Endothelial cell of umbilical vein (primary cell): Measurements from ENCODE around the gene HNRNPC. TPM values are rescaled to one million over a fixed set of nuclear protein-coding genes. Genes with fewer than 3 reads are reported as not detected.

Experiments
- BruUV-seq: library from RNA; stranded (reverse); fragments of 400-500 nt; replicated peaks from 2 replicates; lab custom pipeline; 2021; lab: Mats Ljungman, UMichigan
- CTCF ChIA-PET: fragments of 300-600, 350-600 bp; sonication (Branson Sonifier 250); formaldehyde crosslinking; loops from one replicate; lab custom pipeline; 2021; ENCODE audit warnings: antibody characterized with exemption, inconsistent platforms; lab: Charles Lee
- POLR2A ChIA-PET: fragments of 300-600, 350-600 bp; sonication (Branson Sonifier 250); formaldehyde crosslinking; loops from one replicate; lab custom pipeline; 2021; ENCODE audit warnings: antibody characterized with exemption, inconsistent platforms; lab: Charles Lee
- DNase-seq: peaks from one replicate; pipeline ENCODE4 v3.0.0-alpha.2; 2011; ENCODE audit warnings: low read depth, low spot score
- FAIRE-seq: peaks from 2 replicates; lab custom pipeline; 2011; peaks lifted over from hg19 to GRCh38; lab: Jason Lieb, UNC
- H2AFZ ChIP-seq: 2 replicates; pipeline ENCODE4 v1.6.0; 2012; ENCODE audit warnings: low read depth, low read length, control low read depth, inconsistent platforms
- H3K27ac ChIP-seq: 2 replicates; pipeline ENCODE4 v1.5.1; 2011; ENCODE audit warnings: low read depth, mild to moderate bottlenecking, control low read depth, low read length, moderate library complexity; ENCODE audit not compliant: insufficient read depth
- H3K27me3 ChIP-seq, 2 experiments: 2 replicates each; pipeline versions ENCODE4 v1.6.0 to v1.6.1; 2011; ENCODE audit warnings: low read length in 2 of 2, mixed read lengths in 1 of 2; ENCODE audit not compliant: control insufficient read depth in 2 of 2, insufficient read depth in 2 of 2
- H3K36me3 ChIP-seq, 2 experiments: 2 replicates in 1 of 2; 3 replicates in 1 of 2; pipeline ENCODE4 v1.5.1; 2011; ENCODE audit warnings: low read length in 2 of 2, mild to moderate bottlenecking in 1 of 2, moderate library complexity in 1 of 2; ENCODE audit not compliant: control insufficient read depth in 2 of 2, insufficient read depth in 2 of 2; ENCODE audit errors: extremely low read depth in 1 of 2
- H3K4me1 ChIP-seq: 3 replicates; pipeline ENCODE4 v1.5.1; 2011; ENCODE audit warnings: mild to moderate bottlenecking, low read length; ENCODE audit not compliant: control insufficient read depth, insufficient read depth; ENCODE audit errors: extremely low read depth
- H3K4me2 ChIP-seq: 2 replicates; pipeline ENCODE4 v1.6.1; 2011; ENCODE audit warnings: low read length, control low read depth, mixed read lengths; ENCODE audit not compliant: insufficient read depth
- H3K4me3 ChIP-seq, 3 experiments: fragments of 200-600 bp in 1 of 3; sonication (generic), shearing (Covaris generic) in 1 of 3; replicated peaks in 1 of 3; 2 replicates each; pipeline ENCODE4 v1.5.1; 2011 to 2016; ENCODE audit warnings: control low read depth in 3 of 3, low read length in 3 of 3, mild to moderate bottlenecking in 2 of 3, inconsistent platforms in 1 of 3, low read depth in 1 of 3, moderate library complexity in 1 of 3; ENCODE audit not compliant: insufficient read depth in 1 of 3
- H3K79me2 ChIP-seq: 2 replicates; pipeline ENCODE4 v1.6.0; 2012; ENCODE audit warnings: low read length, inconsistent platforms; ENCODE audit not compliant: control insufficient read depth, insufficient read depth
- H3K9ac ChIP-seq: replicated peaks from 2 replicates; pipeline ENCODE3; 2011; ENCODE audit warnings: low read length, control low read depth; ENCODE audit not compliant: insufficient read depth; ENCODE audit errors: extremely low read depth
- H3K9me1 ChIP-seq: replicated peaks from 3 replicates; pipeline ENCODE4 v1.6.0; 2011; ENCODE audit warnings: mild to moderate bottlenecking, low read length; ENCODE audit not compliant: control insufficient read depth, insufficient read depth; ENCODE audit errors: extremely low read depth
- H3K9me3 ChIP-seq: replicated peaks from 2 replicates; pipeline ENCODE4 v1.5.1; 2012; ENCODE audit warnings: low read length, inconsistent platforms; ENCODE audit not compliant: control insufficient read depth, insufficient read depth
- H4K20me1 ChIP-seq: replicated peaks from 2 replicates; pipeline ENCODE3; 2011; ENCODE audit warnings: mild to moderate bottlenecking, low read length; ENCODE audit not compliant: control insufficient read depth, insufficient read depth; ENCODE audit errors: extremely low read depth
- EZH2 ChIP-seq: IDR thresholded peaks from 2 replicates; pipeline ENCODE4 v1.6.1; 2012; ENCODE audit warnings: borderline replicate concordance, low read depth, mild to moderate bottlenecking, moderate library complexity, low read length, inconsistent platforms; ENCODE audit not compliant: severe bottlenecking
- FOS ChIP-seq: IDR thresholded peaks from 2 replicates; pipeline ENCODE4 v1.6.1; 2011; ENCODE audit warnings: mild to moderate bottlenecking, low read length, moderate library complexity, borderline replicate concordance; ENCODE audit not compliant: insufficient read depth
- GATA2 ChIP-seq: IDR thresholded peaks from 2 replicates; pipeline ENCODE4 v1.7.0; 2011; ENCODE audit warnings: low read depth, mild to moderate bottlenecking, moderate library complexity, mixed read lengths, low read length; ENCODE audit not compliant: insufficient read length, insufficient read depth
- JUN ChIP-seq: IDR thresholded peaks from 2 replicates; pipeline ENCODE4 v1.6.1; 2011; ENCODE audit warnings: borderline replicate concordance, low read depth; ENCODE audit not compliant: insufficient read length, insufficient read depth
- MYC ChIP-seq: IDR thresholded peaks from one replicate; pipeline ENCODE4 v1.6.1; 2011; ENCODE audit warnings: mild to moderate bottlenecking, low read depth, low read length
- POLR2A ChIP-seq: IDR thresholded peaks from 2 replicates; pipeline ENCODE4 v1.6.1; 2012; ENCODE audit warnings: low read depth, mild to moderate bottlenecking, control low read depth, low read length
- POLR2AphosphoS5 ChIP-seq: IDR thresholded peaks from 2 replicates; pipeline ENCODE4 v1.6.1; 2012; ENCODE audit warnings: low read depth, mild to moderate bottlenecking, control low read depth, low read length, moderate library complexity; ENCODE audit not compliant: insufficient read depth
- dilution Hi-C: fragments of 300-500 bp; cut with MboI; formaldehyde crosslinking; loops from one replicate; pipeline ENCODE4 v1.15.0; 2019; ENCODE audit warnings: low sequenced_read_pairs; ENCODE audit not compliant: extremely low pct_ligation_motif_present
- intact Hi-C: fragments of 100-400 bp; cut with micrococcal nuclease; formaldehyde crosslinking; loops from one replicate; pipeline ENCODE4 v1.10.0; 2022
- polyA plus RNA-seq, 4 experiments: library from polyadenylated mRNA; depleted of rRNA in 3 of 4; stranded (reverse) in 3 of 4; unstranded in 1 of 4; fragments of >200 nt; gene quantifications; 2 replicates each; pipeline versions ENCODE4 v1.2.1 to v1.2.3, GENCODE V29; 2011 to 2012; ENCODE audit warnings: missing spikeins in 1 of 4
- total RNA-seq: library from RNA; stranded (reverse); gene quantifications from 2 replicates; pipeline ENCODE4 v1.2.3, GENCODE V29; 2021
- TF ChIP-seq, protein P1 (sequence below): IDR thresholded peaks from 2 replicates; pipeline ENCODE4 v1.6.1; 2011; ENCODE audit not compliant: insufficient read depth, insufficient read length
- TF ChIP-seq, protein P2 (sequence below), 2 donors: IDR thresholded peaks; 1 replicate in 1 of 2; 2 replicates in 1 of 2; pipeline ENCODE4 v1.5.1; 2011; ENCODE audit warnings: low read length in 2 of 2, mild to moderate bottlenecking in 2 of 2, moderate library complexity in 2 of 2, control low read depth in 1 of 2, inconsistent platforms in 1 of 2, low read depth in 1 of 2; ENCODE audit not compliant: insufficient read depth in 1 of 2; ENCODE audit errors: extremely low read depth in 1 of 2

The HNRNPC gene
- total and polyA plus RNA-seq, 2 donors (not counting 3 experiments of a cell fraction or from before 2014, with no cell fraction given) = 531 to 674 TPM

DNA sequence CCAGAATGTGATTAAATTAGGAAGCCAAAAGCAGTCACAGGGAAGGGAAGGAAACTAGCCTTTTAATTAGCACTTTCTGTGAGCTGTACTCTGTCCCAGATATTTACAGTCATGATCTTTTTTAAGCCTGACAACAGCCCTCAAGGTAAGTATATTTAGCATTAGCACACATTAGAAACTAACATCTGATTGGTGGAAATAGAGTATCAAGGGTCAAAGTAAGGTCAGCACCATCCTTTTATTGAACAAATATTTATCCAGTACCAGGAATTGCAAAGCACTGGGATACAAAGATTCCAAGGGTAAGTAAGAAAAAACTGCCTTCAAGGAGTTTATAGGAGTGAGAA lies 38.9 kb upstream of the HNRNPC start:
- no peak overlapping the region for H3K9ac ChIP-seq
- H3K27ac ChIP-seq = no peak overlapping the region
- peak overlapping the region; percentile 73 for H2AFZ ChIP-seq
- DNase-seq (no peak), FAIRE-seq (no peak)
- H3K9me3 ChIP-seq = no peaks in the 10 kb centered on the region
- H3K4me1 ChIP-seq = no peaks in the 10 kb centered on the region
- no peak overlapping the region for H3K4me3 ChIP-seq
- TSS peak; percentile 80 for BruUV-seq
- no peaks in the 10 kb centered on the region for H3K9me1 ChIP-seq
- no peaks in the 10 kb centered on the region for H3K79me2 ChIP-seq
- ChIA-PET POLR2A (no interaction called here), CTCF (interaction anchor here (1.3 kb wide), 1 partner anchor 22 kb away, joined by 3 read pairs; no protein-coding TSS in a partner anchor)
- TF ChIP-seq FOS = no peak
- TF ChIP-seq JUN = no peak
- no peak for TF ChIP-seq GATA2
- no peak for TF ChIP-seq POLR2A
- TF ChIP-seq EZH2 = no peak
- TF ChIP-seq, protein P1, sequence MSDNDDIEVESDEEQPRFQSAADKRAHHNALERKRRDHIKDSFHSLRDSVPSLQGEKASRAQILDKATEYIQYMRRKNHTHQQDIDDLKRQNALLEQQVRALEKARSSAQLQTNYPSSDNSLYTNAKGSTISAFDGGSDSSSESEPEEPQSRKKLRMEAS = no peak
- TF ChIP-seq, protein P2, sequence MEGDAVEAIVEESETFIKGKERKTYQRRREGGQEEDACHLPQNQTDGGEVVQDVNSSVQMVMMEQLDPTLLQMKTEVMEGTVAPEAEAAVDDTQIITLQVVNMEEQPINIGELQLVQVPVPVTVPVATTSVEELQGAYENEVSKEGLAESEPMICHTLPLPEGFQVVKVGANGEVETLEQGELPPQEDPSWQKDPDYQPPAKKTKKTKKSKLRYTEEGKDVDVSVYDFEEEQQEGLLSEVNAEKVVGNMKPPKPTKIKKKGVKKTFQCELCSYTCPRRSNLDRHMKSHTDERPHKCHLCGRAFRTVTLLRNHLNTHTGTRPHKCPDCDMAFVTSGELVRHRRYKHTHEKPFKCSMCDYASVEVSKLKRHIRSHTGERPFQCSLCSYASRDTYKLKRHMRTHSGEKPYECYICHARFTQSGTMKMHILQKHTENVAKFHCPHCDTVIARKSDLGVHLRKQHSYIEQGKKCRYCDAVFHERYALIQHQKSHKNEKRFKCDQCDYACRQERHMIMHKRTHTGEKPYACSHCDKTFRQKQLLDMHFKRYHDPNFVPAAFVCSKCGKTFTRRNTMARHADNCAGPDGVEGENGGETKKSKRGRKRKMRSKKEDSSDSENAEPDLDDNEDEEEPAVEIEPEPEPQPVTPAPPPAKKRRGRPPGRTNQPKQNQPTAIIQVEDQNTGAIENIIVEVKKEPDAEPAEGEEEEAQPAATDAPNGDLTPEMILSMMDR (IDR thresholded peaks at IDR 0.05; ENCODE audit: extremely low read depth in 1 of 2, insufficient read depth in 1 of 2, low read depth in 1 of 2, low read length in 2 of 2) = no peak
- no peak for TF ChIP-seq MYC
- TF ChIP-seq POLR2AphosphoS5 = no peak
- peaks cover 6 to 8% of the 10 kb centered on the region in 2 experiments for H3K27me3 ChIP-seq
- H4K20me1 ChIP-seq = no peaks in the 10 kb centered on the region
- intact Hi-C loops (no loop called here), dilution Hi-C loops (no loop called here)
- no peaks in the 10 kb centered on the region for H3K36me3 ChIP-seq
- H3K4me2 ChIP-seq = peak overlapping the region; percentile 63
